NCI-H187 (cell line): ENCODE data around the gene TUBGCP6.

Experiments
- DNase-seq, 2 experiments: peaks; one replicate each; lab custom pipeline; 2025; lab: John Stamatoyannopoulos, UW

Gene TUBGCP6

DNA sequence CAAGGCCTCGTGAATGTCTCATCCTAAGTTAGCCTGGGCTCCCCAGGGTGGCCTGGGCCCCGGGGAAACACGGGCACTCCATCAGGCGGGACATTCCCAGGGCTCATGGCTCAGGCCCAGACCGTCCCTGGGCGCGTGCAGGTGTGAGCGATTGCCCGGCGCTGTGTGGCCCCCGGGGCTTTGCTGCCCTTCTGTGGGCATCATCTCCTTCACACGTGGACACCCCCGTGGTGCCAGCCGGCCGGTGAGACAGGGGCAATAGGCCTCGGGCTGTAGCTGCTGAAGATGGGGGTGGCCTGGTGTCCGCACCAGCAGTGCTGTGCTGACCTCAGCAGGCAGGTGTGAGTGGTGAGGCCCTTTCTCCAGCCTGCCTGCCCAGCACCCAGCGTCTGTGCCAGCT, 48.6 kb downstream of the TUBGCP6 start:
- DNase-seq = no peak

DNA sequence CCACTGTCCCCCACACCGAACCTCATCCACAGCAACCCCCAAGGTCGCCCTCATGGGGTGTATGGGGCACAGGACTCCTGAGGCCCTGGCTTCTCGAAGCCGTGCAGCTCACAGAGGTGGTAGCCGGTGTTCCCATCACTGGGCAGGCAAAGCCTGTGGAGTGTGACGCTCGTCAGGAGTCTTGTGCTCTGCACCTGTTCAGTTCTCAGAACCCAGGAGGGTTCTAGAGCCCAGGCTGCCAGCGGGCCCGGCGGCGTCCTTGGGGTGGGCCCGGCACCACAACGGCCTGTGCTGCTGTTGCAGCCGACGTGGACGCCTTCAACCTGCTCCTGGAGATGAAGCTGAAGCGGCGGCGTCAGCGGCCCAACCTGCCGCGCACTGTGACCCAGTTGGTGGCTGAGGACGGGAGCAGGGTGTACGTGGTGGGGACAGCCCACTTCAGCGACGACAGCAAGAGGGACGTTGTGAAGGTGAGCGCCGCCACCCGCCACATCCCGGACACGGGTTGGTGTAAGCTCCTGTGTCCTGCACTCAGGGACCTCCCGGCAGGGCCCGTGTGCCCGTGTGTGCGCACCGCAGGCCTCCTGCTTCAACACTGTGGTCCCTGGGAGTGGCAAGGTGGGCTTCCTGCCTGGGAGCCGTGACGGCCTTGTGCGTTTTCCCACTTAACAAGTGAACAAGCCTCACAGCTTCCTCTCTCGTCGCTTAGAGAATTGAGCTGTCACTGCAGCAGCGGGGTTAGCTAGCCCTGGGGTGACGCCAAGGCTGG, 50.6 kb downstream of the TUBGCP6 start:
- DNase-seq = no peak

GRCh38 chr22:50193621-50194020, 51.2 kb downstream of the TUBGCP6 start:
- no peak for DNase-seq

GRCh38 chr22:50192436-50193204, 52.2 kb downstream of the TUBGCP6 start:
- DNase-seq = no peak

DNA sequence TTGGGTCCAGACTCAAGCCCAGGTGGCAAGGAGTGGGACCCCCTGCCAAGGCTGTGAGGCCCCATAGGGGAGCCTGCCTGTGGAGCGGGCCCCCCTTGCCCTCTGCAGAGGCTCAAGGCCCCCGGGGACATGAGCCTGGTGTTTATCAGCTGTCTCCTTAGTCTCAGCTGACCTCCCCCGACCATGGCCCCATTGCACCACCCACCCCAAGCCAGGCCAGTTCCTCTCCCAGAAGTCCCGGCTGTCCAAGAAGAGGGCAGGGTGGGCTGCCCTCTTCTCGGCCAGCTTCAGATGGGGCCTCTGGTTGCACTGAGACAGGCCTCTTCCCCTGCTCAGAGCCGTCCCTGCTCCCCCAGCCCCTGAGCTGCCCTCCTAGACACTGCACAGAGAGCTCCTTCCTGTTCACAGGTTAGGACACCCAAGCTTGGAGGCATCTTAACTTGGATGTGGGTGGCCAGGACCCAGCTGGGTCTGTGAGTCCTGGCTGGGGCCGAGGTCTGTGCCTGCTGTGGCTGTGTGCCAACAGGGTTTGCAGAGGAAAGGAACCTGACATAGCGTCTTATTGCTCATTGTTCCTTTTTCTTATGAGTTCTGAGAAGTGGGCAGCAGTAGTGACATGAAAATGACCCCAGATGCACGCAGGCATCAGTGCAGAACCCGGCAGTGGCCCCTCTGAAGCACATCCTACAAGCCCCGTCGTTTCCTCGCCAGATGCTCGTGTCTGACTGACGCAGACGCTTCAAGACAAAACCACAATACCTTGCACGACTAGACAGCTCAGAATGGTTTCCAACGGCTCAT, 53.7 kb downstream of the TUBGCP6 start:
- no peak for DNase-seq

GRCh38 chr22:50190182-50190940, 54.5 kb downstream of the TUBGCP6 start:
- DNase-seq = no peak

DNA sequence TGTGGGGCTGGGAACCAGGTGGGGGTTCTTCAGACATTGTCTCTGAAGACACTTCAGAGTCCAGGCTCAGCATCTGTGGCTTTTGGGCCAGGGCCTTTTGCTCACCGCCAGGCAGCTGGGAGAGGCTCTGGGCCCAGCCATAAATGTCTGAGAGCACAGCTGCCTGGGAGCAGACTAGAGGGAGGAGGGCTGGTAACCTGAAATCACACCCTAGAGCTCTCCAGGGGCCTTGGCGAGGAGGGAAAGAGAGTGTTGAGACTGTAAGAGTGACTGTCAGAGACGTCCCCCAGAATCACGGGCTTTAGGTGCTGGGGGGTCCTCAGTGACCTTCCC, 55.0 kb downstream of the TUBGCP6 start:
- no peak for DNase-seq

- no peak for DNase-seq
Measured at GRCh38 chr22:50189184-50189848, 55.5 kb downstream of the TUBGCP6 start.

- DNase-seq = no peak
Measured at GRCh38 chr22:50188356-50188755, 56.5 kb downstream of the TUBGCP6 start.

GRCh38 chr22:50186761-50187523, 57.9 kb downstream of the TUBGCP6 start:
- no peak for DNase-seq

DNA sequence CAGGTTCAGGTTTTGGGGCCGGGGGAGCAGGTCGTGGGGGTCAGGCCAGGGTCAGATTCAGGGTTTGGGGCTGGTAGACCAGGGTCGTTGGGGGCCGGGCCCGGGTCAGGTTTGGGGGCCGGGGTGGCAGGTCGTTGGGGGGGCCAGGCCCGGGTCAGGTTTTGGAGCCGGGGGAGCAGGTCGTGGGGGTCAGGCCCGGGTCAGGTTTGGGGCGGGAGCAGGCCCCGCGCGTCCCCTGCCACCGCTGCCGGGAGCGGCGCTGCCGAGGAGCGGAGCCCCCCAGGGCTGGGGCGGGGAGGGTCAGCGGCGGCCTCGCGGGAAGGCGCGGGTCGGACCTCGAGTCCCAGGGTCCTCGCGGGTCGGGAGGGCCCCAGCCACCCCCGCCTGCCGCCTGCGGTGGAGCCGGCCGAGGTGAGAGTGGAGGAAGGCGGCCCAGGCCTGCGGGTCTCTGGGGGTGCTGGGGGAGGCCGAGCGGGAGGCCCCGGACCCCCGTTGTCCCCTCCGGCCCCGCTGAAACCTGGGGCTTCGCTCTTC, 58.6 kb downstream of the TUBGCP6 start:
- DNase-seq = no peak

DNA sequence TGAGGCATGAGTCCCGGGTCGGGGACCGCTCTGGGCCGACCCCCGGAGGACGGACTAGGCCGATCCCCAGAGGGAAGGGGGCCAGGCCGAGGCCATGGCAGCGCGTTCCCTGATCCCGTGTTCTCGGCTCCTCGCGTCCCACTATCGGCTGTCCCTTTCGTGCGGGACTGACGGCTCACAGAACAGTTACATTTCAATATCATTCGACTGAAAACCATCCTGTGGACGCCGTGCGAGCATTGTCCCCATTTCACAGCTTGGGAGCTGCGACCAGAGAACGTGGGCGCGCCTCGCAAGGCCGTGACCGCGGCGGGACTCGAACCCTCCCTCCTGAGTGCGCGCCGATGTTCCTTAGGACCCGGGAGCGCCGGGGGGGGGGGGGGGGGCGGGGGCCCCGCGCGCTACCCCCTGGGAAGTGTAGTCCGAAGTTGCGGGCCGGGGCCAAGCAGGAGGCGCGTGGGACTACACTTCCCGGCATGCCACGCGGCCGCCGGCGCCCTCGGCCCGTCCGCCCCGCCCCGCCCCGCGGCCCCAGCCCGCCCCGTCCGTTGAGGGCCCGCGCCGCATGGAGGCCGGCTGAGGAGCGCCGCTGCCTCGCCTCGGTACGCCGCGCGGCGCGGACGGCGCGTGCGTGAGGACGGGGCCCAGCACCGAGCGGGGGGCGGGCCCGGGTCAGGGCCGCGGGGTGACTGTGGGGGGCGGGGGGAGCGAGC, 59.3 kb downstream of the TUBGCP6 start, which contains the start of gene TRABD:
TSS of gene TRABD (plus strand) at position 539 of the 713 bp plus-strand sequence. CDS start 7,148 bp downstream, outside the sequence.
- DNase-seq = peak in 1 of 2 experiments; percentile 68

DNA sequence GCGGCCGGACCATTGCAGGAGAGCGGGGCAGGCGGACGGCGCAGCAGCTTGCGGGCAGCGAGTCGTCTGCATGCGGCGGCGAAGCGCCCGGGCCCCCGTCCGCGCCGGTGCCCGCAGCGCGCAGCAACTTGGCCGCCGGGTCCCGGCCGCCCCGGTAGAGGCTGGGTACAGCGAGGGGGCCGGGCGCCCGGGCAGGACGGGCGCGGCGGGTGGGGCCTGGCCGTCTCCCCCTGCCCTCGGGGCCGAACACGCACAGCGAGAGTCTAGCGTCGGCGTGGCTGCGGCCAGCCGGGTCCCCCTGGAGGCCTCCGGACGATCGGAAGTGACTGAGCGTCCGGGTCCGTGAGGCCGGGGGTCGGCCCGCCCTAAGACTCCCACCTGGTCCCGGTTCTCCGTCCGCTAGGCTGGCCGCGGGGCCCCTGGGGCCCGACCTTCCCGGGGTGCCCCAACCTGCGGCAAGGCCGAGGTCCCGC, 59.9 kb downstream of the TUBGCP6 start:
- no peak for DNase-seq

GRCh38 chr22:50184004-50184901, 60.6 kb downstream of the TUBGCP6 start:
- no peak for DNase-seq

- DNase-seq = no peak
Measured at GRCh38 chr22:50183141-50183971, 61.5 kb downstream of the TUBGCP6 start.

DNA sequence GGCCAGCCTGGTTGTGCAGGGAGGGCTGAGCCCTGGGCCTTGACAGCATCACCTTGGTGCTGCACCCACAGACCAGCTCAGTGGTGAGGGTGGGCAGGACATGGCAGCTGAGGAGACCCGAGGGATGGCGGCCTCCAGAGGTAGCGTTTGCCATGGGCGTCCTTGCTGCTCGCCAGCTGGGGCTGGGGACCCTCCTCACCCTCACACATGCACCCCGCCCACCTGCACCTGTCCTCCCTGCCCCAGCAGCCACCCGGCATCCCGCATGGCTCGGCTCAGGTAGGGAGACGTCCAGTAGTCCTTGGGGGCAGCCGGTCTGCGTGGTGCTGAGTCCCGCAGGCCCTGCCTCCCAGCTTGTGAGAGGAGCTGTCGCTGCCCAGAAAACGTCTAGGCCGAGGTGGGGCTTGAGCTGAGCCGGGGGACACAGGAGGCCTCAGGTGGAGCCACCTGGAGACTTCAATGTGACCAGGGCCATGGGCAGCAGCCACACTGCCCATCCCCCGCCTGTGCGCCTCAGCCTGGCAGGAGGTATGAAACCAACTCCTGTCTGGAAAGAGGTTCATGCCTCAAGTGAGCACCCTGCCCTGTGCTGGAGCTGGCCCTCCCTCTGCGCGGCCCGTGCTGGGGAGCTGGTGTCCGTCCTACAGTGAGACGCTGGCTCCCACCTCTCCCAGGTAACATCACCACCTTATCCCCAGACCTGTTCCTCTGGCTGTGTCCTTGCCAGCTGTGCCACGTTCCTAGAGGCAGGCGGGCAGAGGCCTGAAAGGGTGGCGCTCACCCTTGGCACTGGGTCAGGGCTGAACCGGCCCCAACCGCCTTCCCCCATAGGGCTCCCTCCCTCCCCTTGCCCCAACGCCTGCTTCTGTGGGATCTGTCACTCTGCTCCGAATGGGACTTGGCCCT, 62.4 kb downstream of the TUBGCP6 start:
- DNase-seq = no peak
